ENCODE results near the gene CALM1. TPM values are rescaled to one million over a fixed set of nuclear protein-coding genes. Genes with fewer than 3 reads are reported as not detected.

CALM1 gene
- total RNA-seq, 6 donors from 2014 or later = 186 to 586 (median 415) TPM

GRCh38 chr14:90355540-90356518 is 41.0 kb upstream of the CALM1 start:
- Histone ChIP-seq H3K27me3 (no peaks in the 10 kb centered on the region), H3K4me1 (no peaks in the 10 kb centered on the region), H3K9me3 (no peaks in the 10 kb centered on the region), H3K4me3 (no peak overlapping the region), H3K36me3 (no peaks in the 10 kb centered on the region), H3K27ac (no peak overlapping the region)
- DNase-seq (no peak), ATAC-seq (ENCODE audit: low FRiP score in 2 of 2) (no peak)
- TF ChIP-seq EP300 (IDR thresholded peaks at IDR 0.05) (no peak), POLR2AphosphoS5 (IDR thresholded peaks at IDR 0.05) (no peak), POLR2A (IDR thresholded peaks at IDR 0.05) (no peak), CTCF (IDR thresholded peaks at IDR 0.05) (no peak)
- WGBS, 2 donors = 80 to 85% methylated on average over 8 of the region's 8 CpGs

GRCh38 chr14:90356925-90357324 is 39.9 kb upstream of the CALM1 start:
- DNase-seq (no peak), ATAC-seq (ENCODE audit: low FRiP score in 2 of 2) (no peak)
- Histone ChIP-seq H3K36me3 (no peaks in the 10 kb centered on the region), H3K4me1 (no peaks in the 10 kb centered on the region), H3K27ac (no peak overlapping the region), H3K4me3 (no peak overlapping the region), H3K27me3 (no peaks in the 10 kb centered on the region), H3K9me3 (no peaks in the 10 kb centered on the region)
- 92 to 100% methylated on average over 1 of the region's 1 CpG for WGBS, 2 donors
- TF ChIP-seq POLR2A (IDR thresholded peaks at IDR 0.05) (no peak), CTCF (IDR thresholded peaks at IDR 0.05) (no peak), EP300 (IDR thresholded peaks at IDR 0.05) (no peak), POLR2AphosphoS5 (IDR thresholded peaks at IDR 0.05) (no peak)

- TF ChIP-seq POLR2A (IDR thresholded peaks at IDR 0.05) (no peak), CTCF (IDR thresholded peaks at IDR 0.05) (no peak), POLR2AphosphoS5 (IDR thresholded peaks at IDR 0.05) (no peak), EP300 (IDR thresholded peaks at IDR 0.05) (no peak)
- ATAC-seq (ENCODE audit: low FRiP score in 2 of 2) (no peak), DNase-seq (no peak)
- WGBS, 2 donors = 91 to 95% methylated on average over 4 of the region's 4 CpGs
- no peaks in the 10 kb centered on the region for H3K36me3 ChIP-seq
- H3K27me3 ChIP-seq = no peaks in the 10 kb centered on the region
- H3K4me1 ChIP-seq = no peaks in the 10 kb centered on the region
- no peak overlapping the region for H3K4me3 ChIP-seq
- H3K9me3 ChIP-seq = no peaks in the 10 kb centered on the region
- H3K27ac ChIP-seq = no peak overlapping the region
Measured at GRCh38 chr14:90358359-90358758, 38.5 kb upstream of the CALM1 start.

- ATAC-seq (ENCODE audit: low FRiP score in 2 of 2) (no peak), DNase-seq (no peak)
- Histone ChIP-seq H3K4me1 (no peaks in the 10 kb centered on the region), H3K27me3 (no peaks in the 10 kb centered on the region), H3K27ac (no peak overlapping the region), H3K9me3 (no peaks in the 10 kb centered on the region), H3K4me3 (no peak overlapping the region), H3K36me3 (no peaks in the 10 kb centered on the region)
- TF ChIP-seq CTCF (IDR thresholded peaks at IDR 0.05) (no peak), POLR2A (IDR thresholded peaks at IDR 0.05) (no peak), POLR2AphosphoS5 (IDR thresholded peaks at IDR 0.05) (no peak), EP300 (IDR thresholded peaks at IDR 0.05) (no peak)
- WGBS, 2 donors = 82 to 86% methylated on average over 7 of the region's 7 CpGs
Measured at GRCh38 chr14:90361865-90362557, 34.8 kb upstream of the CALM1 start.
